ENCODE results near the gene NTM. TPM values are rescaled to one million over a fixed set of nuclear protein-coding genes. Genes with fewer than 3 reads are reported as not detected.

NTM gene
- total and polyA plus RNA-seq, 2 of the 8 experiments (the other 6 are each of a cell fraction or from before 2014, with no cell fraction given), result 13.4 to 20.0 TPM

GRCh38 chr11:131351848-131352247 lies 18.6 kb upstream of the NTM start:
- 9% methylated on average over 1 of the region's 1 CpG; no CpG with 5 or more reads in 1 of the 2 experiments for WGBS, 2 experiments (ENCODE audit: extremely low coverage in 1 of 2, insufficient coverage in 1 of 2, insufficient read length in 1 of 2, insufficient replicate concordance in 2 of 2, low coverage in 1 of 2, low lambda C conversion rate in 2 of 2, missing lambda C conversion rate in 1 of 2)
- CTCF ChIA-PET (ENCODE audit: partially characterized antibody), result interaction anchor here (0.6 to 2.6 kb wide), 8 partner anchors 11 to 937 kb away, joined by 3 to 14 read pairs (median 4); no protein-coding TSS in a partner anchor
- H3K18ac ChIP-seq (ENCODE audit: extremely low read depth, low read length), result no peak overlapping the region
- no peak overlapping the region for H3K14ac ChIP-seq (ENCODE audit: insufficient read length)
- no peak overlapping the region for H2BK12ac ChIP-seq (ENCODE audit: low read depth, low read length)
- H4K8ac ChIP-seq (ENCODE audit: extremely low read depth, insufficient read depth, low read length), result no peak overlapping the region
- H3K4ac ChIP-seq (replicated peaks; ENCODE audit: insufficient read length, low read depth, low read length), result no peak overlapping the region
- no peak overlapping the region for H3K23ac ChIP-seq (ENCODE audit: insufficient read length)
- no peak overlapping the region for H2AK5ac ChIP-seq (ENCODE audit: low read depth, low read length)
- H3K9ac ChIP-seq (replicated peaks in 1 of 4; ENCODE audit: extremely low read depth in 1 of 4, low read depth in 3 of 4, low read length in 3 of 4), result no peak overlapping the region
- no peaks in the 10 kb centered on the region for H4K20me1 ChIP-seq (replicated peaks in 1 of 2; ENCODE audit: control insufficient read depth in 1 of 2, insufficient read depth in 2 of 2, low read length in 2 of 2)
- H3K4me3 ChIP-seq (ENCODE audit: extremely low read depth in 1 of 4, insufficient read depth in 2 of 4, low read depth in 3 of 4, low read length in 4 of 4), result no peak overlapping the region
- no peak overlapping the region for H3K4me2 ChIP-seq (ENCODE audit: insufficient read depth in 1 of 2, low read depth in 2 of 2, low read length in 2 of 2)
- no peak overlapping the region for H3K27ac ChIP-seq (ENCODE audit: low read depth, low read length)
- H2BK120ac ChIP-seq (replicated peaks; ENCODE audit: low read depth, low read length), result no peak overlapping the region
- no peaks in the 10 kb centered on the region for H3K27me3 ChIP-seq (replicated peaks in 1 of 4; ENCODE audit: control insufficient read depth in 3 of 4, extremely low read depth in 1 of 4, insufficient read depth in 3 of 4, low read length in 3 of 4)
- 0 out of 2 replicates have a peak, but pooled peaks have one; percentile 18 for TF ChIP-seq YY1 (IDR thresholded peaks at IDR 0.05; ENCODE audit: low read depth, low read length)
- no peak for TF ChIP-seq RXRA (IDR thresholded peaks at IDR 0.05; ENCODE audit: insufficient read depth, low read depth, low read length)
- H3K56ac ChIP-seq (replicated peaks; ENCODE audit: insufficient read length, low read depth, low read length), result no peak overlapping the region
- no peak overlapping the region for H2BK20ac ChIP-seq (ENCODE audit: low read length)
- no peak overlapping the region for H2AFZ ChIP-seq (ENCODE audit: low read length)
- H3K79me1 ChIP-seq (ENCODE audit: low read depth, low read length), result no peaks in the 10 kb centered on the region; the same call in 1 of the 2 replicates
- H3K9me3 ChIP-seq (ENCODE audit: insufficient read depth in 2 of 2, low read depth in 1 of 2, low read length in 1 of 2), result no peaks in the 10 kb centered on the region
- no peak overlapping the region for H4K91ac ChIP-seq (replicated peaks; ENCODE audit: insufficient read length, low read length)
- peaks cover 0 to 16% (median 6%) of the 10 kb centered on the region in 4 experiments; a peak in 4 of 7 replicates for H3K4me1 ChIP-seq (replicated peaks in 1 of 4; ENCODE audit: control insufficient read depth in 3 of 4, insufficient read depth in 4 of 4, low read length in 3 of 4)
- FAIRE-seq (no peak), DNase-seq (ENCODE audit: low read depth in 1 of 2, low spot score in 2 of 2) (no peak)
- H4K5ac ChIP-seq (ENCODE audit: insufficient read length, low read depth, low read length), result no peak overlapping the region
- no peaks in the 10 kb centered on the region for H3K79me2 ChIP-seq (ENCODE audit: control insufficient read depth in 1 of 2, insufficient read depth in 2 of 2, low read length in 2 of 2)
- no peaks in the 10 kb centered on the region; a peak in 1 of 8 replicates for H3K36me3 ChIP-seq (ENCODE audit: control insufficient read depth in 2 of 4, insufficient read depth in 4 of 4, low read length in 3 of 4)
- no peak overlapping the region for H2BK5ac ChIP-seq (ENCODE audit: low read depth, low read length)
- H3K23me2 ChIP-seq (ENCODE audit: low read depth, low read length), result no peaks in the 10 kb centered on the region
- no peak overlapping the region for H2BK15ac ChIP-seq (ENCODE audit: low read length)
- POLR2A ChIA-PET (ENCODE audit: partially characterized antibody), result interaction anchor here (2.5 kb wide), 1 partner anchor 98 kb away, joined by 10 read pairs; no protein-coding TSS in a partner anchor
